ENCODE data around the gene CD209. TPM values are rescaled to one million over a fixed set of nuclear protein-coding genes. Genes with fewer than 3 reads are reported as not detected.
"Not testable (repeated sequence)": the region's sequence is repeated elsewhere in the genome, so short reads cannot be mapped to it uniquely, and the experiment has no call there.

Gene CD209
- total RNA-seq, 1 donor from 2014 or later, result 2.7 TPM

DNA sequence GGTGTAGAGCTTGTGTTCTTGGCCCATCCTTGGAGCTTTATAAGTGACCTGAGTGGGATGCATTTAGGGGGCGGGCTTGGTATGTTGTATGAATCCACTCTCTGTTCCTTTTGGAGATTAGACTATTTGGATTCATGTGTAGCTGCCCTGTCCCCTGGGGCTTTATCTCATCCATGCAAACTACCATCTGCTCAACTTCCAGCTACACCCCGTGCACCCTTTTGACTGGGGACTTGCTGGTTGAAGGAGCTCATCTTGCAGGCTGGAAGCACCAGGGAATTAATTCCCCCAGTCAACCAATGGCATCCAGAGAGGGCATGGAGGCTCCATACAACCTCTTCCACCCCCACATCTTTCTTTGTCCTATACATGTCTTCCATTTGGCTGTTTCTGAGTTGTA is 21.8 kb upstream of the CD209 start:
- no peak for DNase-seq

- no peak for DNase-seq
Observed at GRCh38 chr19:7767487-7767886, 20.2 kb upstream of the CD209 start.

DNA sequence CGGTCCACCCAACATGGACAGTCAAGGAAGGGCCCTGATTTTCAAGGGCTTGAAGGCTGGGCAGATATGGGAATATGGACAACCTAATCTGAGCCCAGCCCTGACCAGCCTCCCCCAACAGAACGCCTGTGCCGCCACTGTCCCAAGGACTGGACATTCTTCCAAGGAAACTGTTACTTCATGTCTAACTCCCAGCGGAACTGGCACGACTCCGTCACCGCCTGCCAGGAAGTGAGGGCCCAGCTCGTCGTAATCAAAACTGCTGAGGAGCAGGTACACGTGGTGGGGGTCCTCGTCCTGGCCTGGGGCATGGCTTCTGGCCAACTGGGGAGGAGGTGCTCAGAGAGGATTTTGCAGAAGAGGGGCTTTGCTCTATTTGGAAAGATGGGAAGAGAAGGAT is 19.2 kb upstream of the CD209 start:
- DNase-seq, result no peak

DNA sequence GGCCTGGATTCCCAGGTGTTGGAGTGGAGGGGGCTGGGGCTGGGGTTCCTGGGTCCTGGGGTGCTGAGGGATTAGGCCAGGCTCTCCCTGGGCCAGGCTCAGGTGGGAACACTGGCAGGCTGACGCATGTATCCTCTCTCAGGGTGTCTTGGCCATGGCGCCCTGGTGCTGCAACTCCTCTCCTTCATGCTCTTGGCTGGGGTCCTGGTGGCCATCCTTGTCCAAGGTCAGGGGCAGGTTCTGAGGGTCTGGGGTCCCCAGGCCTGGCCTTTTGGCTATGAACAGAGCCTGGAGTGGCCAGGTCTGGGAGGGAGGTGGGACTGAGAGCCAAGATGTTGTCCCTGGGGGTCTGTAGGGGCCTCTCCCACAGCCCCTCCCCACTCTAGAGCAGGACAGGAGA is 17.7 kb upstream of the CD209 start:
- DNase-seq, result not testable (repeated sequence)

DNA sequence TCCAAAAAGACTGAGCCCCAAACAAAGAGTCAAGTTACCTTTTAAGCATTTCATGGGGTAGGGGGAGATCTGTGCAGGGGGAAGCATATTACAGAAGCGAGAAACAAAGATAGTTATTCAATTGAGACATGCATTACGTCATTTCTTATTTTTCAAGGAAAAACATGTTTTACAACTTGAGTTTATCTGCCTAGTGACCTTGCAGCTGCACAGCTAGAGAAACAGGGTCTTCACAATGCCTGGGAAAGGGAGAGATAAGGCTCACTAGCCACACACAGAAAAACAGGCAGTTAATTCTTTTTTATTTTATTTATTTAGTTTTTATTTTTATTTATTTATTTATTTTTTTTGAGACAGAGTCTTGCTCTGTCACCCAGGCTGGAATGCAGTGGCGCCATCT is 16.8 kb upstream of the CD209 start:
- DNase-seq, result not testable (repeated sequence)

DNA sequence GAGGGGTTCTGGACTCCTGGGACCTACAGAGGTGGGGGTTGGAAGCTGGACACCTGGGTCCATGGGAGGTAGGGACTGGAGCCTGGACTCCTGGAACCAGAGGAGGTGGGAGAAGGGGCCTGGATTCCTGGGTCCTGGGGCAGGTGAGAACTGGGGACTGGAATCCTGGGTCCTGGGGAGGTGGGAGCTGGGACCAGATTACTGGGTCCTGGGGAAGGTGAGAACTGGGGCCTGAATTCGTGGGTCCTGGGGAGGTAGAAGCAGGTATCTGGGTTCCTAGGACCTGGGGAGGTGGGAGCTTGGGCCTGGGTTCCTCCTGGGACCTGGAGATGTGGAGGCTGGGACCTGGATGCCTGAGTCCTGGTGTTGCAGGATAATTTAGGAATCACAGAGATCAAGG is 16.4 kb upstream of the CD209 start:
- DNase-seq, result no peak

- DNase-seq, result no peak
Observed at GRCh38 chr19:7762719-7763293, 15.5 kb upstream of the CD209 start, which contains the start of gene CLEC4M. CLEC4M (plus strand) TSS chr19:7763243; CDS start chr19:7763267, 24 bp downstream.

DNA sequence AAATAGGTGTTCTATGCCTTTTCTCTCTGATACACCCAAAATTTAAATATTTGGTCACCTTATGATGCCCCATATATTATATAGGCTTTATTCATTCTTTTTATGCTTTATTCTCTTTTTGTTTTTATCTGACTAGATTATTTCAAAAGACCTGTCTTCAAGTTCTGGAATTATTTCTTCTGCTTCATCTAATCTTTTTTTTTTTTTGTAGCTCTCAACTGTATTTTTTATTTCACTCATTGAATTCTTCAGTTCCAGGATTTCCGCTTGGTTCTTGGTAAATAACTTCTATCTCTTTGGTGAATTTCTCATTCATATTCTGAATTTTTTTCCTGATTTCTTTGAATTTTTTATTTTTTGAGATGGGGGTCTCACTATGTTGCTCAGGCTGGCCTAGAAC is 11.8 kb upstream of the CD209 start:
- DNase-seq, result no peak

DNA sequence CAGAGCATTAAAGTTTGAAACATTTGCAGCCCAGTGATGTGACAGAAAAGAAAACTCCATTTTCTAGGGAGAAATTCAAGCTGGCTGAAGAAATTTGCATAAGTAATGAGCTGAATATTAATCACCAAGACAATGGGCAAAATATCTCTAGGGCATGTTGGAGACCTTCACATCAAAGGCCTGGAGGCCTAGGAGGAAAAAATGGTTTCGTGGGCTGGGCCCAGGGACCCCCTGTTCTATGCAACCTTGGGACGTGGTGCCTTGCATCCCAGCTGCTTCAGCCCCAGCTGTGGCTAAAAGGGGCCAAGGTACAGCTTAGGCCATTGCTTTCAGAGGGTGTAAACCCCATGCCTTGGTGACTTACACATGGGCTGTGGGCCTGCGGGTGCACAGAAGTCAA is 10.0 kb upstream of the CD209 start:
- DNase-seq, result no peak

GRCh38 chr19:7756258-7756657 is 8.9 kb upstream of the CD209 start:
- DNase-seq, result no peak

DNA sequence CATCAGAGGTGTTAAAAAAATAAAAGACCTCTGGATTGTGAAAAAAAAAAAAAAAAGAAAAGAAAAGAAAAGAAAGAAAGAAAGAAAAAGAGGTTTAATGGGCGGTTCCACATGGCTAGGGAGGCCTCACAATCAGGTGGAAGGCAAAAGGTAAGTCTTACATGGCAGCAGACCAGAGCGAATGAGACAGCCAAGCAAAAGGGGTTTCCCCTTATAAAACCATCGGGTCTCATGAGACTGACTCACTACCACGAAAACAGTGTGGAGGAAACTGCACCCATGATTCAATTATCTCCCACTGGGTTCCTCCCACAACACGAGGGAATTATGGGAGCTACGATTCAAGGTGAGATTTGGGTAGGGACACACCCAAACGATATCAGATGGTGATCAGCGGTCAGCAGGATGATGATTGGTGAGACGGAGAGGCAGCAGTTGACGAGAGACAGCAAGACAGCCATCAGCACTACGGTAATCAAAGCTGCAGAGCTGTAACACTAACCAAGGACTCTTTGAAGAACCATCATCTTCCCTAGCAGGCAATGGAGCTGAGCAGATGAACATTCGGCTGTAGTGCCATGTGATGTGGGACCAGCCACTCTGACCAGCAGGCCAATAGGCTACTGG is 3.9 kb upstream of the CD209 start:
- no peak for DNase-seq

DNA sequence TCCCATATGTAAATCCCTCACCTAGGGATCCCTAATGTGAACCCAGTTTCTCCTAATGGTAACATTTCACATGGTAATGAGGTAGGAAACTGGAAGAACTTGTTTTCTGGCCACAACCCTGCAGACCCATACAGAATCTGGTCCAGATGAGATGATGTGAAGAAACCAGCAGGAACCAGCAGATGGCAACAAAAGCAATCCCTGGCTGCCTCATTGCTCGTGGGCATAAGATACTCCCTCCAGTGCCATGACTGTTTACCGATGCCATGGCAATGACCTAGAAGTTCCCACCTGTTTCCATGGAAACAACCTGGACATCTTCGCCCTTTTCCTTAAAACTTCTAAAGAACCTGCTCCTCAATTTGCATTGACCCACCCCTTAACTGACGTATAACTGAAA is 1.4 kb upstream of the CD209 start:
- no peak for DNase-seq

DNA sequence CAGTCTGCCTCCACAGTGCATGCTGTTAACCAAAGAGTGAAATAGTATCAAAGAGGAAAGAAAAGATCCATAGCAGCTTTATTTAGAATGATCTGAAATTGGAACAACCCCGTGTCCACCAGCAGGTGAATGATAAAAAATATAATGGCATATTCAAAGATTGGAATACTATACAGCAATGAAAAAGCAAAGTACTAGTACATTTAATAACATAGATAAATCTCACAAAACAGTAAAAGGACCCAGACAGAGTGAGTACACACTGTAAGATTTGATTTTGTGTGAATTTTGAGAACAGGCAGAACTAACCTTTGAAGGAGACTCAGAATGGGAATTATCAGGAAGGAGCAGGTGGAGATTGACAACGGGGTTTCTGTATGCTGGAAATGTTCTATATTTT is 837 bp upstream of the CD209 start:
- DNase-seq, result no peak

GRCh38 chr19:7746306-7746705 is 1.0 kb downstream of the CD209 start:
- DNase-seq, result not testable (repeated sequence)

- no peak for DNase-seq
Observed at GRCh38 chr19:7744871-7745650, 2.3 kb downstream of the CD209 start.

GRCh38 chr19:7744199-7744786 is 3.0 kb downstream of the CD209 start:
- DNase-seq, result no peak

GRCh38 chr19:7743425-7743841 is 3.9 kb downstream of the CD209 start:
- DNase-seq, result no peak

DNA sequence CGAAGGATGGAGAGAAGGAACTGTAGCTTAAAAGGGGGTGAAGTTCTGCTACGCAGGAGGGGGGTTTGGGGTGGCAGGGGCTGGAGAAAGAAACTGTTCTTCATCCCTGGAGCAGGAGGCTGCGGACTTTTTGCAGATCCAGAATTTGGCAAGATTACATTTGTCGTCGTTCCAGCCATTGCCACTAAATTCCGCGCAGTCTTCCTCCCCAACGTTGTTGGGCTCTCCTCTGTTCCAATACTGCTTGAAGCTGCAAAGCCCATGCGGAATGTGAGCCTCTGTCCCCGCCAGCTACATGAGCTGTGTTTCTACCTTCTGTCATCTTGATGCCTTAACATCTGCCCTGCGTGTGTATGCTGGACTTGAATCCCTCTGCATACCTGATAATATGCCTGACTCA is 4.3 kb downstream of the CD209 start:
- DNase-seq, result no peak

DNA sequence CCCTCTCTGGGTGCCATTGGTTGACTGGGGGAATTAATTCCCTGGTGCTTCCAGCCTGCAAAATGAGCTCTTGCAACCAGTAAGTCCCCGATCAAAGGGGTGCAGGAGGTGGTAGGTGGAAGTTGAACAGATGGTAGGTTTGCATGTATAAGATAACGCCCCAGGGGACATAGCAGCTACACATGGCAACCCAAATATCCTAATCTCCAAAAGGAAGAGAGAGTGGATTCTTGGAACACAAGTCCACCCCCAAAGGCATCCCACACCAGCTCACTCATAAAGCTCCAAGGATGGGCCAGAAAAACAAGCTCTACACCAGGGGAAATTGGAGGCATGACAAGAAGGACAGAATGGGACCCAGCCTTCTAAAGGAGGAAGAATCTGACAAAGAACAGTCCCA is 4.8 kb downstream of the CD209 start:
- DNase-seq, result no peak

DNA sequence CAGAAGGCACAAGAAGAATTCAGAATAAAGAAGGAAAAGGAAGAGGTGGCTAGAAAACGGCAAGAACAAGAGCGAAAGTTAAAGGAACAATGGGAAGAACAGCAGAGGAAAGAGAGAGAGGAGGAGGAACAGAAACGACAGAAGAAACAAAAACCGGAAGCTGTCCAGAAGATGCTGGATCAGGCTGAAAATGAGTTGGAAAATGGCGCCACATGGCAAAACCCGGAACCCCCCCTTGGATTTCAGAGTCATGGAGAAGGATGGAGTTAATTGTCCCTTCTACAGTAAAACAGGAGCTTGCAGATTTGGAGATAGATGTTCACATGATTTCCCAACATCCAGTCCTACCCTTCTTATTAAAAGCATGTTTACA is 6.7 kb downstream of the CD209 start:
- DNase-seq, result no peak

DNA sequence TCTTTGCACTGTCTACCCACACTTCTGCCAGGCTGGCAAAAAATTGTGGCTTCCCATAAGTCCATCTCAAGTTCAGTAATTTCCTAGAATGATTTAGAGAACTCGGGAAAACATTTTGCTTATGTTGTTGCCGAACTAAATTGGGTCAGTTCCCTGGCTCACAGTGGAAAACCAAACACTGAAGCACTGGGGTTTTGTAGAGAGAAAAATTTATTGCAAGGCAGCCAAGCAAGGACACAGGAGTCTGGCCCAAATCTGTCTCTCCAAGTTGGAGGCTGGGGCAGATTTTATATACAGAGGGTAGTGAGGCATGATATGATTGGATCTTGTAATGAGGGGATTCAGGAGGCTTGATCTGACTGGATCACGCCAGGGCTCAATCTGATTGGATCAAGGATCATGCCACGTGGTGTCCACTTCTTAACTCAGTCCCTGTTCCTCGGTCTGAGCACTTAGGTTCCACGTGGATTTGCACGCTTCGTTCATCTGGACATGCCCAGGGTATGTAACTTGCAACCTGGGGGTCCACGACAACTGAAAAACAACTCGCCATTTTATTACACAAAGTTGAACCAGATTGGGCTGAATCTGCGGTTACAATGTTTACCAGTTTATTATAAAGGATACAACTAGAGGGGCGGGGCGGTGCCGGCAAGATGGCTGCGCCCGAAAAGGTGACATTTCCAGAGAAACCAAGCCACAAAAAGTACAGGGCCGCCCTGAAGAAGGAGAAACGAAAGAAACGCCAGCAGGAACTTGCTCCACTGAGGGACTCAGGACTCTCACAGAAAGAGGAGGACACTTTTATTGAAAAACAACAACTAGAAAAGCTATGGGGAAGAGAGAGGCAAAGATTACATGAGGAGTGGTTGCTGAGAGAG is 7.3 kb downstream of the CD209 start:
- no peak for DNase-seq

GRCh38 chr19:7739211-7739755 is 8.1 kb downstream of the CD209 start:
- DNase-seq, result no peak

Data from tongue (tissue), 2 donors.